ENCODE measurements around the gene PRRT2. TPM values are rescaled to one million over a fixed set of nuclear protein-coding genes. Genes with fewer than 3 reads are reported as not detected.
A peak's percentile ranks its signal among the peaks of the same experiment; 100 is the strongest.

The PRRT2 gene
- total RNA-seq, 1 donor from 2014 or later: 0.68 TPM

DNA sequence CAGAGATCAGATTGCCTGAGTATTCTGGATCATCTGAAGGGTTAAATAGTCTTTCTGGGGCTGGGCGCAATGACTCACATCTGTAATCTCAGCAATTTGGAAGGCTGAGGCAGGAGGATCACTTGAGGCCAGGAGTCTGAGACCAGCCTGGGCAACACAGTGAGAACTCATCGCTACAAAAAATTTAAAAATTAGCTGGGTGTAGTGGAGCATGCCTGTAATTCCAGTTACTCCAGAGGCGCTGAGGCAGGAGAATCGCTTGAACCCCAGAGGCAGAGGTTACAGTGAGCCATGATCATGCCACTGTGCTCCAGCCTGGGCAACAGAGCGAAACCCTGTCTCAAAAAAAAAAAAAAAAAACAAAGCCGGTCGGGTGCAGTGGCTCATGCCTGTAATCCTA lies 23.9 kb downstream of the PRRT2 start:
- DNase-seq: no peak

DNA sequence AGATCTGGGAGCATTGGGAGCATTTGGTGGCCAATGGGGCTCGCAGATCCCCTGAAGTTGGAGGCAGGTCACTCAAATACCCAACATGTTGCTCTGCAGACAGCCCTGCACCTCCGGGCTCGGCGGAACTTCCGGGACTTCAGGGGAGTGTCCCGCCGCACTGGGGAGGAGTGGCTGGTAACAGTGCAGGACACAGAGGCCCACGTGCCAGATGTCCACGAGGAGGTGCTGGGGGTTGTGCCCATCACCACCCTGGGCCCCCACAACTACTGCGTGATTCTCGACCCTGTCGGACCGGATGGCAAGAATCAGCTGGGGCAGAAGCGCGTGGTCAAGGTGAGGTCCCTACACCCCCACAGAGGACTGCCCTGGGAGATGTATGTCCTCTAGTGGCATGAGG lies 24.6 kb downstream of the PRRT2 start:
- no peak for DNase-seq

DNA sequence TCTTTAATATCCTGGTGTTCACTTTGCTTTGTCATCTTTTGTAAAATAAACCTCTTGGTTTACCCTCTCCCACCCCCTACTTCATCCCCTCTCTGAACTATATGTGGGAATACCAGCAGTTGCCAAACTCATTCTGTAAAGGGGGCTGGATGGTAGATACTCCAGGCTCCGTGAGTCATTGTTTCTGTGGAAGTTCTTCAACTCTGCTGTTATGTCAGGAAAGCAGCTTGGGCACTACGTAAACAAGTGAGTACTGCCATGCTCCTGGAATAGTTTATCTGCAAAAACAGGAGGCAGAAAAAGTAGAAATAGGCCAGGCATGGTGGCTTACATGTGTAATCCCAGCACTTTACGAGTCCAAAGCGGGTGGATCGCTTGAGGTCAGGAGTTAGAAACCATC lies 25.8 kb downstream of the PRRT2 start:
- peak; percentile 60 for DNase-seq

DNA sequence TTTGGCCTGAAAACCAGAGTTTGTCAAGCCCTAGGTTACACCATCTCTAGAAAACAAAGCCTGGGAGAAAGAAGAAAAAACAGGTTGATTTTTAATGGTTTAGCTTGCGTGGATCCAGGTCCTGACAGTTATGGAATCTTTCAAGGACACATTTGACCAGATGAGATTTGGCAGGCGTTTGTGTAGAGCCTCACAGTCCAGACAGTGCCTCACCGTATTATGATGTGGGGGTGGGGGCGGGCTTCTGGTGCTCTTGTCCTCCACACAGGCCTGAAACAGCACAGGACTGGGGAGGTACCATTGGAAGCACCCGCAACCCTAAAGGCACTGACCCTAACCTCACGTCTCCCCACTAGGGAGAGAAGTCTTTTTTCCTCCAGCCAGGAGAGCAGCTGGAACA lies 27.8 kb downstream of the PRRT2 start:
- DNase-seq: no peak

DNA sequence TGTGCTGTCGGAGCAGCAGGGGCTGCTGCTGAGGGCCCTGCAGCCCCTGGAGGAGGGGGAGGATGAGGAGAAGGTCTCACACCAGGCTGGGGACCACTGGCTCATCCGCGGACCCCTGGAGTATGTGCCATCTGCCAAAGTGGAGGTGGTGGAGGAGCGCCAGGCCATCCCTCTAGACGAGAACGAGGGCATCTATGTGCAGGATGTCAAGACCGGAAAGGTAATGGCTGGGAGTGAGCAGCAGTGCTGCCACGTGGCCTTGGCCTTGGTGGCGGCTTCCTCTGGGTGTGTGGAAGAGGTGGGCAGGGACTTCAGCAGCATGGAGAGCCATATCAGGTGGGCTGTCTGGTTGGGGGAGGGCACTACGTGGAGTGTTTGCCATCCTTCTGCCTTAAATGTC lies 28.2 kb downstream of the PRRT2 start:
- DNase-seq: no peak

DNA sequence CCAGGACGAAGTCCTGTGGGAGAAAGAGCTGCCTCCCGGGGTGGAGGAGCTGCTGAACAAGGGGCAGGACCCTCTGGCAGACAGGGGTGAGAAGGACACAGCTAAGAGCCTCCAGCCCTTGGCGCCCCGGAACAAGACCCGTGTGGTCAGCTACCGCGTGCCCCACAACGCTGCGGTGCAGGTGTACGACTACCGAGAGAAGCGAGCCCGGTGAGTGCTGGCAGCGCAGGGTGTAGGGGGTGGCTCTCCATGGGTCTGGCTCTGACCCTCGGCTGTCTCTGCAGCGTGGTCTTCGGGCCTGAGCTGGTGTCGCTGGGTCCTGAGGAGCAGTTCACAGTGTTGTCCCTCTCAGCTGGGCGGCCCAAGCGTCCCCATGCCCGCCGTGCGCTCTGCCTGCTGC lies 29.6 kb downstream of the PRRT2 start:
- DNase-seq: no peak

DNA sequence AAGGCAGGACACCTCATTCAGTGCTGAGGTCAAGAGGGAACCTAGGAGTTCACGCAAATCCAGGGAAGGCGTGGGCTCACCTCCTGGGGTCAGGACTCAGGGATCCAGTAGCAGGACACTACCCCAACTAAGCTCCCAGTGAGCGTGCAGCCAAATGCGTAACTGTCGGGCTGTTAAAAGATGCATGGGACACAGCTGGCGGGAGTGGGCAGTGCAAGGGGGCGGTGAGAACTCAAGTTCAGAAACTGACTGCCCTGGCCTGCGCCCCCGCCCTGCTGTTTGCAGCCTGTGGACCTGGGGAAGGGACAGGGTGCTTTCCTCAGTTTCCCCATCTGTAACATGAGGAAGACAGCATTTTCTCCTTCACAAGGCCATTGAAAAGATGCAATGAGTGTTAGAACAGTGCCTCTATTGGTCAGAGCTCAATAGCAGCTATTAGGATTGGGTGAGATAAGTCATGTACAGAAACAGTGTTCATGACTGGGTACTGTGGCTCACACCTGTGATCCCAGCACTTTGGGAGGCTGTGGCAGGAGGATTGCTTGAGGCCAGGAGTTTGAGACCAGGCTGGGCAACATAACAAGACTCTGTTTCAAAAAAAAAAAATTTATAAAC lies 30.8 kb downstream of the PRRT2 start:
- DNase-seq: no peak

DNA sequence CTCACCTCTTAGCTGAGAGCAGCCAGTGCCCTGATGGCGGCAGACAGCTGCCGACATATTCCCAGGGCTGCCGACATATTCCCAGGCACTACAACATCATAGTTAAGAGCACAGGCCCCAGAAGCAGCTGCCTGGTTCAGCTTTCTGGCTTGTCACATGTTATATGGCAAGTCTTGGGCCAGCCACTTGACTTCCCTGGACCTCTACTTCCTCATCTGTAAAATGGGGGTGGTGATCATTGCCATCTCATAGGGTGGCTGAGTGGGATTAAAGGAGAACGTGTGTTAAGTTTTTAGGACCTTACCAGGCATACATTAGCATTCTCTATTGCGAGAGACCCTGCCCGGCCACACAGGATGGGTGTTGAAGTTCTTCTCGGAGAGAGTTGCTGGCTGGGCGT lies 31.9 kb downstream of the PRRT2 start:
- DNase-seq: no peak

DNA sequence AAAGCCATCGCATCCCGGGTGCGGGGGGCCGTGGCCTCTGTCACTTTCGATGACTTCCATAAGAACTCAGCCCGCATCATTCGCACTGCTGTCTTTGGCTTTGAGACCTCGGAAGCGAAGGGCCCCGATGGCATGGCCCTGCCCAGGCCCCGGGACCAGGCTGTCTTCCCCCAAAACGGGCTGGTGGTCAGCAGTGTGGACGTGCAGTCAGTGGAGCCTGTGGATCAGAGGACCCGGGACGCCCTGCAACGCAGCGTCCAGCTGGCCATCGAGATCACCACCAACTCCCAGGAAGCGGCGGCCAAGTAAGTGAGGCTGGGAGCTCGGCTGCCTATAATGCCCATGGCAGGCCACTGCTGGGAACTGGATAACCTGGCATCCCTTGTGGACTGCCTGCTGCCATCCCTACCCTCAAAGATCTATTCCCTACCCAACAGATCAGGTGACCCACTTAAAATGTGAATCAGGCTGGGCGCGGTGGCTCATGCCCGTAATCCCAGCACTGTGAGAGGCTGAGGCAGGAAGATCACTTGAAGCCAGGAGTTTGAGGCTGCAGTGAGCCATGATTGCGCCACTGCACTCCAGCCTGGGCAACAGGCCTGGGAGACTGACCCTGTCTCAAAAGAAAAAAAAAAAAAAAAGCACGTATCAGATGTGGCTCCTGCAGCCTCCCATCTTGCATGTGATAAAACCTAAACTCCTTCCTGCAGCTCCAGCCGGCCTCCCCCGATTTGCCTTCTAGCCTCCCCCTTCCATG lies 32.8 kb downstream of the PRRT2 start:
- DNase-seq: no peak

DNA sequence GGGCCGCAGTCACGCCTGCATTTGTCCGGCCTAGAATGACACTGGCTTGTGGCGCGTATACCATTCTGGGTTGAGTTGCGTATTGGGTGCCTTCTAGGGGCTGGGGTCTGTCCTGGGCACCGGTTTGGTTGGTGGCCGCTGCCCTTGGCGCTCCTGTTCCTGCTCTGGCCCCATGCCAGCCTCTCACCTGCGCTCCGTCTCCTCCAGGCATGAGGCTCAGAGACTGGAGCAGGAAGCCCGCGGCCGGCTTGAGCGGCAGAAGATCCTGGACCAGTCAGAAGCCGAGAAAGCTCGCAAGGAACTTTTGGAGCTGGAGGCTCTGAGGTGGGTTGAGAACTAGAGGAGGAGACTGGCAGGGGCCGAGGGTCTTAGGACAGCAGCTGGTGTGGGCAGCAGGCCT lies 33.7 kb downstream of the PRRT2 start:
- no peak for DNase-seq

DNA sequence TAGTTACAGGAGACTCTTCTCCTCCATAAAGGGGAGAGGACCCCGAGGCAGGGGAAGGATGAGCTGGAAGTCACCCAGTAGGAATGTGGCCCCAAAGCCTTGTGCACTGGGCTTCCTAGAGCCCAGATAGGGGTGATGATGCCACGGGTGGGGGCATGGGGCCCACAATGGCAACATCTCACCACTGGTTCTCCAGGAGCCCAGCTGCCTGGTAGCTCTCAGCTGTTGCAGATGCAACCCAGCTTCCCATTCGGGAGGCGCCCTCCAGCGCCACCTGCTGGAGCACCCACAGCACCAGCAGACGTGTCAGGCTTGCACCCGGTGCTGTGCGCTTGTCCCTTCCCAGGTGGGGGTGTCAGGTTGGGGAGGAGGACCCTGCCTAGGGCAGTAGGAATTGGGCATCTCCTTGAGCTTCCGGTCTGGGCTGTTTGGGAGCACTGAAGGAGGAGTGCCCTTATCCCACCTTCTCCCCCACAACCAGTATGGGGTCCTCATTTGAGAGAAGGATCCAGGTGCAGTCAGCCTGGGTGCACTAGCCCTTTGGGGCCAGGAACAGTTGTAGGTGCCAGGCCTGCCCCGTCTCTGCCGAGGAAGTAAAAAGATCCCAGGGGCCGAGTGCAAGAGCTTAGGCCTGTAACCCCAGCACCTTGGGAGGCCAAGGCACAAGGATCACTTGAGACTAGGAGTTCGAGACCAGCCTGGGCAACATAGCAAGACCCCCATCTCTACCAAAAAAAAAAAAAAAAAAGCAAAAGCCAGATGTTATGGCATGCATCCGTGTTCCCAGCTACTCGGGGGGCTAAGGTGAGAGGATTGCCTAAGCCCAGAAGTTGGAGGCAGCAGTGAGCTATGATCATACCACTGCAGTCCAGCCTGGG lies 36.7 kb downstream of the PRRT2 start:
- peak; percentile 83 for DNase-seq

DNA sequence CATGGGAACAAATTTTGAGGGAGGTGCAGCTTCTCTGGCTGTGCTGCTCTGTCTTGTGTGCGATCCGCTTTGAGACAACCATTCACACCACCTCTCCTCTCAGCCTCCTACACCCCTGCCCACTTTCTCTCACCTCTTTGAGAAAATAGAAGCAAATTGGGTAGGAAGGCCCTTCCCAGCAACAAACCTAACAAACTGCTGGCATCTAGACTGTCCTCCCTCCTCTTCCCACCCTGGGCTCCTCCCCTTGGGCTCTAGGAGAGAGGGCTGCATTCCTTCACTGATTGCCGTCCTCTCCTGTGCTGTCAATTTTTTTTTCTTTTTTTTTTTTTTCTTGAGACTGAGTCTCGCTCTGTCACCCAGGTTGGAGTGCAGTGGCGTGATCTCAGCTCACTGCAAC lies 37.5 kb downstream of the PRRT2 start:
- no peak for DNase-seq

DNA sequence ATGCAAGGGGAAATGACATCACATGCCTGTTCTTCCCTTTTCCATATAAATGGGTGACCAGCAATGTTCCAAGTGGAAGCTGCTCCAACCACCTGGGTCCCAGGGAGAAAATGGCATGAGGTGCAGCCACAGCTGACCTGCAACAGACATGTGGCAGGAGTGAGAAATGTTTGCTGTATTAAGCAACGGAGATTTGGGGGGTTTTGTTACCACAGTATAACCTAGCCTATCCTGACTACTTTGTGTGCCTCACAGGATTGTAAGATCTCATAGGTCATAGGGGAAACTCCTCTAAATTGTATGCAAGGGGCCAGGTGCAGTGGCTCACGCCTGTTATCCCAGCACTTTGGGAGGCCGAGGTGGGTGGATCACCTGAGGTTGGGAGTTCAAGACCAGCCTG lies 39.0 kb downstream of the PRRT2 start:
- DNase-seq: no peak

DNA sequence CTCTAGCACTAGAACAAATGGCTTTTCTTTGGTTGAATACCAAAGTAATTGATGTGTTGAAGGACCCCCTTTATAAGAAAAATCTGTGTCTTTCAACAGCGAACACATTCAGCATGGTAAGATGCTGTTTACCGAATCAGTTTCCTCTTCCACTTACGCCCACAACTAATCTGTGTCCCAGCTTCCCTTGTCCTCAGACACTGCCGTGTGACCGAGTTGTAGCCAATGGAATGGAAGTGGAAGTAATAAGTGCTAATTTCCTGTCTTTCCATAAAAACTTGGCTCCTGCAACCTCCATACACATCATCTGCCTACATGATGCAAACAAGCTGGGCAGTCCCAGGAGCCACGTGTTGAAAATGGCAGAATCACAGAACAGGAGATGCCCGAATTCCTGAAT lies 40.7 kb downstream of the PRRT2 start:
- peak; percentile 95 for DNase-seq

DNA sequence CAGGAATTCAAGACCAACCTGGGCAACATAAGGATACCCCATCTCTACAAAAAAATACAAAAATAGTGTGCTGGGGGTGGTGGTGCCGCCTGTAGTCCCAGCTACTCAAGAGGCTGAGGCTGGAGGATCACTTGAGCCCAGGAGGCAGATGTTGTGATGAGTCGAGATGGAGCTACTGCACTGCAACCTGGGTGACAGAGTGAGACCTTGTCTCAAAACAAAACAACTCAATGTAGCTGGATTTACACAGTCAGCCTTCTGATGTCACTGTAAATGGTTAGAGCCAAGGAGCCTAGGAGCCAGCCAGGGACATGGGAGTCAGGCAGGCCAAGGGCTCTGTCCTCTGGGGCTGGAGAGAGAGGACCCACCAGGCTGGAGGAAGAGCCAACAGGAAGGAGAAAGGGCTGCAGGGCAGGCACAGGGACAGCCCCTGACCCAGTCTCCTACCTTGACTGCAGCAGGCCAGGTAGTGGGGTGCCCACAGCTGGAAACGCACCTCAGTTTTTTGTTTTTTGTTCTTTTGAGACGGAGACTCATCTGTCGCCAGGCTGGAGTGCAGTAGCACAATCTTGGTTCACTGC lies 42.6 kb downstream of the PRRT2 start:
- DNase-seq: no peak

DNA sequence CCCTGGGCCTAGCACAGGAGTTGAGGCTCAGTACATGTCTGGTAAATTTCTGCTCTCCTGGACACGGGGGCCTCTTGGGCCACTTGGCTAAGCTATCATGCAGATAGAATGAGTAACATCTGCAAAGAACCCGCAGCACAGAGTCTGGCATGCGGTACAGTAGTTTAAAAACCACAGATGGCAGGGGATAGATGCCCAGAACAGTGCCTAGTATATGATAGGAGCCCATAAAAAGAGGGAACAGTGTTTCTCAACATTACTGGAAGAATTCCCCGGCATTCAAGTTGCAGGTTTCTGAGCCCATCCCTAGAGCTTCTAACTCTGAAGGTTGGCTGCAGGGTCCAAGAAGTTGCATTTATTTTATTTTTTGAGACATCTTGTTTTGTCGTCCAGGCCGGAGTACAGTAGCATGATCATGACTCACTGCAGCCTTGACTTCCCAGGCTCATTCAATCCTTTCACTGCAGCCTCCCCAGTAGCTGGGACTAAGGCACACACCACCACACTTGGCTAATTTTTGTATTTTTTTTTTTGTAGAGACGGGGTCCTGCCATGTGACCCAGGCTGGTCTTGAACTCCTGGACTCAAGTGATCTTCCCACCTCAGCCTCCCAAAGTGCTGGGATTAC lies 45.3 kb downstream of the PRRT2 start:
- no peak for DNase-seq

DNA sequence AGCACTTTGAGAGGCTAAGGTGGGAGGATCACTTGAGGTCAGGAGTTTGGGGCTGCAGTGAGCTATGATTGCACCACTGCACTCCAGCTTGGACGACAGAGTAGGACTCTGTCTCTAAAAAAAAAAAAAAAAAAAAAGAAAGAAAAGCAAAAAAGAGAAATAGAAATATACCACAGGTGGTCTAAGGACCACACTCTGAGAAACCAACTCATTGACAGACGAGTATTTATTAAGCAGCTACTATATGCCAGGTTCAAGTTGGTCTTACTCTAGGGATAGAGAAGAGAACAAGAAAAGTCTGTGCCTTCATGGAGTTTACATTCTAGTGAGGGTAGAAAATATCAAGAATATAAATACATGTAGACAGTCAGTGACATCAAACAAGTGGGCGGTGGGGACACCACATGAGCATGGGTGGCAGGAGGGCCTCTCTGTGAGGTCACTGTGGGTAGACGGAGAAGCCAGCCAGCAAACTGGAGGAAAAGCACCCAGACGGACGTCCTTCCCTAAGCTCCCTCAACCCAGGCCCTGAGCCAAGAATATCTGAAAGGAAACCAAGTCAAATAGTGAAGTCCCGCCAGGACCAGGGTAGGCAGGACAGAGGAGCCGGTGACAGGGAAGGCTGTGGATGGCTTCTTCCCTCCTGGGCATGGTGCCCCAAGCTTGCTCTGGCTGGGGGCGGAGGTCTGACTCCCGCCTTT lies 46.3 kb downstream of the PRRT2 start:
- DNase-seq: no peak

DNA sequence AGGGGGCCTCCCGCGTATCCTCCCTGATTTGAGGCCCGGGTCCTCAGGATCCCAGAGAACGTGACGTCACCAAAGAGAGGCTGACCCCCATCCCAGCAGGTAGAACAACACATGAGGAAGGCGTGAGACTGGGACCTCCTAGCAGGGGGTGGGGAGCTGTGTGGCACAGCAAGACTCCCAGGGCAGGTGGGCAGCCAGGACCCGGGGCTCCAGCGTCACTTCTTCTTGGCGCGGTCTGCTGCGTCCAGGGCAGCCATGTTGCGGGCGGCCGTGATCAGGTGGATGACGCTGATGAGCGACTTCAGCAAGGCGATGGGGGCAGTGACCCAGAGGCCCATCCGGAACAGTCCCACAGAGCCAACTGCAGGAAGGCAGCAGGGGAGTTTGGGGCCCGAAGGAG lies 47.0 kb downstream of the PRRT2 start:
- no peak for DNase-seq

DNA sequence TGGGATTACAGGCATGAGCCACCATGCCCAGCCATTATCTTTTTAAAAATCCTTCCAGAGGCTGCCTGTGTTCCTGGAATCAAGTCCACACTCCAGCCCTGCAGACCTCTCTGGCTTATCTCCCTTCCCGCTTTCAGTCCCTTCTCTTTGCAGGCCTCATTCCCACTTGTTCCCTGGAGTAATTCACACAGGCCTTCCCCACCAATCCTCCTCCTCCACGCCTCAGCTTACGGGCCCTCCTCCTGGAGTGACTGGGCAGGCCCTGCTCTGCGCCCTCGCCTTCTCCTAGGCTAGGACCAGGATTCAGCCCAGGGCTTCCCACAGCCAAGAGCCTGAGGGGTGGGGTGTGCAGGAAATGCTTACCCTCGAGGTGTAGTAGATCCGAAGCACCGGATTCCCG lies 48.2 kb downstream of the PRRT2 start:
- DNase-seq: no peak

DNA sequence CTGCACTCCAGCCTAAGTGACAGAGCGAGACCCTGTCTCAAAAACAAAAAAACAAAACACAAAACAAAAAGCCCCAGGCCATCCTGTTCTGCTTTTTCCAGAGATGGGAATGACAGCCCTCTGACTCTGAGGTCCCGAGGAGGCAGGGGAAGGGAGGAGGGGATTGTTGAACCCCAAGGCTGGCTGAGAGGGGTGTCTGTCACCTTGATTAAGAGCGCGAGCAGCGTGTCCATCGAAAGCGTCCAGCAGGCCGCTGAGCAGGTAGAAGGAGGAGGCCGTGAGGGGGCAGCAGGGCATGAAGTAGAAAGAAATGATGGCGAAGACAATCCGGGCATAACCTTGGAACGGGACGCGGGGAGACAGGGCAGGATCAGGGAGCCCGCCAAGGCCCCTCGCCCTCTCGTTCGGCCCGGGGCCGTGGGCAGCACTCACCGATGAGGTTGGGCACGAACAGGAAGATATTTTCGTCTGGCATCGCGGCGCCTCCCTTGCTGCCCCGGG lies 50.4 kb downstream of the PRRT2 start:
- DNase-seq: peak; percentile 57

DNA sequence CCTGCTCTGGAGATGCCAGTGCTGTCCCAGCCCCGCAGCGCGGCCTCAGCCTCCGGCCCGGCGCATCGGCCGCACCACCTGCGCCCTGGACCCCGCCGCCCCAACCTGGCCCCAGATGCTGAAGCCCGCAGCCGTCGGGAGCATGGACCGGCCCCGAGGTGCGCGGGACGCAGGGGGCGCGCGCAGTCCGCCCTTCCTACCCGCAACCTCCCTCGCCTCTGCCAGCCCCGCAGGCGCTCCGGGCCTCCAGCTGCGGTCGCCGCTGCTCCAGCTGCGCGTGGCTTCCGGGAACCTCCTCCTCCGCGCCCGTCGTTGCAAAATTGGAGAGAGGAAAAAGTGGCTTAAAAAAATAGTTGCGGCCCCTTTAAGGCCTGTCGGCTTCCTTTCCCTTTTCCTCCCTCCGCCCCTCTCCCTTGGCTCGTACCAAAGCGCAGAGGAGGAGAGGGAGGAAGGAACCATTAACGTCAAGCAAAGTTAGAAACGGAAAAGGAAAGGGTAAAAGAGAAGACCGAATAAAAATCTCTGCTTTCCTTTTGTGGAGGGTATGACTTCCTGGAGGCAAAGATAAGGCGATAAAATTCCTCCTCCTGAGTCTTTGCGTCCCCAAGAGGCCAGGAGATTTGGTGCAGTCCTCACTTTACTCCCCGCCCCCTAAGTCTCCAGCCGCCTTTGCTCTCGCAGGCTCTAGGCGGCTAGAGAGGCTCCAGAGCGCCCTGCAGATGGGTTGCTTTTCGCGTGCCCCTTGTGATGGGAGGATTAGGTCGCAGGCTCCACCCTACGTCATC lies 51.1 kb downstream of the PRRT2 start, which contains the start of gene CDIPT:
CDIPT (minus strand) TSS at position 343 of the 785 bp plus-strand sequence. CDS start 369 bp downstream, outside the sequence.
- DNase-seq: peak; percentile 99

All from dermis blood vessel endothelial cell (primary cell).